DOHH2 (cell line): ENCODE data around the gene SERPINH1.

ENCODE experiments used
- H3F3A ChIP-seq: fragments of 200-600 bp; sonication (generic), shearing (Covaris generic); 2 replicates; pipeline ENCODE4 v1.6.0; 2016; ENCODE audit warnings: antibody characterized with exemption, mild to moderate bottlenecking; ENCODE audit not compliant: control insufficient read depth, insufficient read depth
- H3K27ac ChIP-seq: fragments of 200-600 bp; sonication (generic); 2 replicates; pipeline ENCODE4 v1.5.1; 2014; ENCODE audit warnings: low read depth, mild to moderate bottlenecking, low read length, moderate library complexity
- H3K27me3 ChIP-seq: fragments of 200-600 bp; sonication (generic); 2 replicates; pipeline ENCODE4 v1.6.1; 2014; ENCODE audit warnings: mild to moderate bottlenecking, low read length, mixed read lengths; ENCODE audit not compliant: control insufficient read depth
- H3K36me3 ChIP-seq: fragments of 200-600 bp; sonication (generic); 2 replicates; pipeline ENCODE4 v1.6.1; 2014; ENCODE audit warnings: mild to moderate bottlenecking, low read length, moderate library complexity, mixed read lengths; ENCODE audit not compliant: control insufficient read depth
- H3K4me1 ChIP-seq: fragments of 200-600 bp; sonication (generic); 2 replicates; pipeline ENCODE4 v1.6.1; 2014; ENCODE audit warnings: mild to moderate bottlenecking, low read length, mixed read lengths; ENCODE audit not compliant: control insufficient read depth
- H3K4me2 ChIP-seq: fragments of 200-600 bp; sonication (generic); 2 replicates; pipeline ENCODE4 v1.6.0; 2014; ENCODE audit warnings: mild to moderate bottlenecking, low read length, moderate library complexity
- H3K4me3 ChIP-seq: fragments of 200-600 bp; sonication (generic); 2 replicates; pipeline ENCODE4 v1.5.1; 2014; ENCODE audit warnings: mild to moderate bottlenecking, low read length, mixed read lengths
- H3K79me2 ChIP-seq: fragments of 200-600 bp; sonication (generic); 2 replicates; pipeline ENCODE4 v1.6.1; 2014; ENCODE audit warnings: mild to moderate bottlenecking, low read length, mixed read lengths; ENCODE audit not compliant: control insufficient read depth
- H3K9me2 ChIP-seq: fragments of 200-600 bp; sonication (generic); replicated peaks from 2 replicates; pipeline ENCODE4 v1.6.1; 2014; ENCODE audit warnings: mild to moderate bottlenecking, low read length, mixed read lengths; ENCODE audit not compliant: control insufficient read depth
- H3K9me3 ChIP-seq: fragments of 200-600 bp; sonication (generic); 2 replicates; pipeline ENCODE4 v1.6.1; 2014; ENCODE audit warnings: antibody characterized with exemption, low read length, mixed read lengths; ENCODE audit not compliant: control insufficient read depth, insufficient read depth
- H4K20me1 ChIP-seq: fragments of 200-600 bp; sonication (generic); 2 replicates; pipeline ENCODE4 v1.6.0; 2014; ENCODE audit warnings: low read depth, mild to moderate bottlenecking, antibody characterized with exemption, low read length, moderate library complexity; ENCODE audit not compliant: control insufficient read depth, insufficient read depth
- EZH2phosphoT487 ChIP-seq: fragments of 200-600 bp; sonication (generic); IDR thresholded peaks from 2 replicates; pipeline ENCODE4 v1.6.1; 2017; ENCODE audit warnings: borderline replicate concordance, mild to moderate bottlenecking, antibody characterized with exemption, low read length, moderate library complexity, mixed read lengths
- TF ChIP-seq, protein P1 (sequence below): fragments of 200-600 bp; sonication (generic); IDR thresholded peaks from one replicate; pipeline ENCODE4 v1.5.1; 2014; ENCODE audit warnings: antibody characterized with exemption, mild to moderate bottlenecking, low read depth, low read length; ENCODE audit not compliant: poor library complexity, severe bottlenecking

Gene SERPINH1

GRCh38 chr11:75536786-75537641, 25.0 kb upstream of the SERPINH1 start:
- peak overlapping the region; percentile 45 for H3K4me2 ChIP-seq
- H3K79me2 ChIP-seq: no peaks in the 10 kb centered on the region
- no peaks in the 10 kb centered on the region for H4K20me1 ChIP-seq
- H3K27me3 ChIP-seq: peaks cover 27% of the 10 kb centered on the region
- no peaks in the 10 kb centered on the region for H3F3A ChIP-seq
- no peaks in the 10 kb centered on the region for H3K36me3 ChIP-seq
- no peak overlapping the region for H3K27ac ChIP-seq
- H3K9me2 ChIP-seq: no peaks in the 10 kb centered on the region
- H3K9me3 ChIP-seq: no peaks in the 10 kb centered on the region
- H3K4me1 ChIP-seq: peaks cover 12% of the 10 kb centered on the region
- TF ChIP-seq EZH2phosphoT487: no peak
- TF ChIP-seq, protein P1, sequence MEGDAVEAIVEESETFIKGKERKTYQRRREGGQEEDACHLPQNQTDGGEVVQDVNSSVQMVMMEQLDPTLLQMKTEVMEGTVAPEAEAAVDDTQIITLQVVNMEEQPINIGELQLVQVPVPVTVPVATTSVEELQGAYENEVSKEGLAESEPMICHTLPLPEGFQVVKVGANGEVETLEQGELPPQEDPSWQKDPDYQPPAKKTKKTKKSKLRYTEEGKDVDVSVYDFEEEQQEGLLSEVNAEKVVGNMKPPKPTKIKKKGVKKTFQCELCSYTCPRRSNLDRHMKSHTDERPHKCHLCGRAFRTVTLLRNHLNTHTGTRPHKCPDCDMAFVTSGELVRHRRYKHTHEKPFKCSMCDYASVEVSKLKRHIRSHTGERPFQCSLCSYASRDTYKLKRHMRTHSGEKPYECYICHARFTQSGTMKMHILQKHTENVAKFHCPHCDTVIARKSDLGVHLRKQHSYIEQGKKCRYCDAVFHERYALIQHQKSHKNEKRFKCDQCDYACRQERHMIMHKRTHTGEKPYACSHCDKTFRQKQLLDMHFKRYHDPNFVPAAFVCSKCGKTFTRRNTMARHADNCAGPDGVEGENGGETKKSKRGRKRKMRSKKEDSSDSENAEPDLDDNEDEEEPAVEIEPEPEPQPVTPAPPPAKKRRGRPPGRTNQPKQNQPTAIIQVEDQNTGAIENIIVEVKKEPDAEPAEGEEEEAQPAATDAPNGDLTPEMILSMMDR: peak; percentile 34
- 0 out of 2 replicates have a peak overlapping the region, but pooled peaks have one; percentile 18 for H3K4me3 ChIP-seq

- H3K4me1 ChIP-seq: peaks cover 12% of the 10 kb centered on the region
These were observed 24.3 kb upstream of the SERPINH1 start for GRCh38 chr11:75537740-75538139.

DNA sequence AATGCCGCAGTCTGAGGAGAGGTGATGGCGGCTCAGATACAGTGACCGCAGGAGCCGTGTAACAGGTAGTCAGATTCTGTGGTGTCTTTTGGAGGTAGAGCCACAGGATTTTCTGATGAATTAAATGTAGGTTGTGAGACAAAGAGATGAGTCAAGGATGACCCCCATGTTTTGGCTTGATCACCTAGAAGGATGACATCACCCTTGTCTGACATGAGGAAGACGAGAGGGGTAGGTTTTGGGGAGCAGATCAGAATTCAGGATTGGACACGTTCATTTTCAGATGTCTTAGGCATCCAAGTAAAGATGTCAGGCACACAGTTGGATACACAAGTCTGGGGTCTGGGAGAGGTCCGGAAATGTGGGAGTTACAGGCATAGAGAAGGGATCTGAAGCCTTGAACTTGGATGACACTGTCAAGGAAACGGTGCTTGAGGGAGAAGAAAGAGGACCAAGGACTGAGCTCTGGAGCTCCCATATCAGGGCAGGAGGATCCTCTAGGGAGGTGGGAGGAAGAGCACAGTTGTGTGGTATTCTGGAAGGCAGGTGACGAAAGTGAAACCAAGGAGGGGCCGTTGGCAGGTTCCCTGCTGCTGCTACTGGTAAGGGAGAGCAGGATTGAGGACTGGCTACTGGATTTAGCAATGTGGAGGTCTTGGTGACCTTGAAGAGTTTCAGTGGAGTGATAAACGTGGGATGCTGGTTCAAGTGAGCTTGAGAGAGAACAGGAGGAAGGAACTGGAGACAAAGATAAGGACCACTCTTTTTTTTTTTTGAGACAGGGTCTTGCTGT, 23.7 kb upstream of the SERPINH1 start:
- TF ChIP-seq, protein P1: no peak
- TF ChIP-seq EZH2phosphoT487: no peak
- Histone ChIP-seq H3K9me2 (no peaks in the 10 kb centered on the region), H3K4me3 (no peak overlapping the region), H3K36me3 (no peaks in the 10 kb centered on the region), H3K79me2 (no peaks in the 10 kb centered on the region), H3K27ac (no peak overlapping the region), H4K20me1 (no peaks in the 10 kb centered on the region), H3K9me3 (no peaks in the 10 kb centered on the region), H3F3A (no peaks in the 10 kb centered on the region), H3K4me2 (no peak overlapping the region), H3K4me1 (peaks cover 12% of the 10 kb centered on the region), H3K27me3 (peaks cover 25% of the 10 kb centered on the region)

More at GRCh38 chr11:75537740-75538139, 24.3 kb upstream of the SERPINH1 start:
- no peaks in the 10 kb centered on the region for H3K9me2 ChIP-seq
- no peaks in the 10 kb centered on the region for H3K36me3 ChIP-seq
- peaks cover 27% of the 10 kb centered on the region for H3K27me3 ChIP-seq
- no peak overlapping the region for H3K27ac ChIP-seq
- H3K4me2 ChIP-seq: peak overlapping the region; percentile 45
- H3K9me3 ChIP-seq: no peaks in the 10 kb centered on the region
- H3K79me2 ChIP-seq: no peaks in the 10 kb centered on the region
- no peaks in the 10 kb centered on the region for H4K20me1 ChIP-seq
- no peaks in the 10 kb centered on the region for H3F3A ChIP-seq
- H3K4me3 ChIP-seq: no peak overlapping the region
- no peak for TF ChIP-seq EZH2phosphoT487
